ENCODE data around the gene KRT14.
"Not testable (repeated sequence)": the region's sequence is repeated elsewhere in the genome, so short reads cannot be mapped to it uniquely, and the experiment has no call there.

GRCh38 chr17:41623184-41623861 is 36.6 kb upstream of the KRT14 start:
- not testable (repeated sequence) for TF ChIP-seq CTCF (IDR thresholded peaks at IDR 0.05; ENCODE audit: borderline replicate concordance, extremely low read depth, low read length, poor library complexity, severe bottlenecking); EZH2 (IDR thresholded peaks at IDR 0.05; ENCODE audit: borderline replicate concordance, low read depth, low read length, severe bottlenecking)
